Stimulated activated CD8-positive, alpha-beta memory T cell treated with anti-CD3 and anti-CD28 coated beads, Interleukin-15, amount 100 ng/mL, for 4 hours (primary cell): ENCODE measurements around the gene SPPL2B.

Source experiments
- DNase-seq, 2 donors: peaks; one replicate each; pipeline ENCODE4 v3.0.0-alpha.2; 2020; ENCODE audit warnings: low read depth in 2 of 2

The SPPL2B gene

GRCh38 chr19:2302319-2303210, 25.9 kb upstream of the SPPL2B start:
- DNase-seq = no peak

GRCh38 chr19:2303211-2303798, 25.2 kb upstream of the SPPL2B start:
- DNase-seq = no peak

- no peak for DNase-seq
These were observed 22.8 kb upstream of the SPPL2B start for GRCh38 chr19:2305452-2306280.

GRCh38 chr19:2306281-2306806, 22.1 kb upstream of the SPPL2B start:
- no peak for DNase-seq

- DNase-seq = no peak
These were observed 21.5 kb upstream of the SPPL2B start for GRCh38 chr19:2306971-2307370.

- no peak for DNase-seq
These were observed 20.9 kb upstream of the SPPL2B start for GRCh38 chr19:2307518-2308012.

- DNase-seq = no peak
These were observed 20.3 kb upstream of the SPPL2B start, which contains the start of gene LINGO3 for GRCh38 chr19:2308114-2308556. Gene LINGO3, minus strand, starts transcription at chr19:2308154. Its CDS starts 16,378 bp downstream, at chr19:2291776.

GRCh38 chr19:2309734-2310362, 18.6 kb upstream of the SPPL2B start:
- DNase-seq = no peak

- DNase-seq = no peak
These were observed 17.4 kb upstream of the SPPL2B start for GRCh38 chr19:2311093-2311492.

GRCh38 chr19:2312820-2313501, 15.5 kb upstream of the SPPL2B start:
- no peak for DNase-seq

GRCh38 chr19:2315121-2315817, 13.2 kb upstream of the SPPL2B start:
- DNase-seq = no peak

- DNase-seq = no peak
These were observed 12.6 kb upstream of the SPPL2B start for GRCh38 chr19:2315818-2316353.

GRCh38 chr19:2317300-2317699, 11.2 kb upstream of the SPPL2B start:
- DNase-seq = no peak

GRCh38 chr19:2317756-2318155, 10.7 kb upstream of the SPPL2B start:
- no peak for DNase-seq

GRCh38 chr19:2318923-2319322, 9.6 kb upstream of the SPPL2B start:
- DNase-seq = no peak

GRCh38 chr19:2319551-2319950, 8.9 kb upstream of the SPPL2B start:
- DNase-seq = no peak

- no peak for DNase-seq
These were observed 8.4 kb upstream of the SPPL2B start for GRCh38 chr19:2320049-2320448.

- no peak for DNase-seq
These were observed 7.5 kb upstream of the SPPL2B start for GRCh38 chr19:2320939-2321338.

GRCh38 chr19:2321565-2322283, 6.8 kb upstream of the SPPL2B start:
- no peak for DNase-seq
